Activated naive CD8-positive, alpha-beta T cell (primary cell): ENCODE measurements around the gene PI4KA.

Experiments
- H3K27ac Mint-ChIP-seq: one replicate; pipeline ENCODE4 v1.8.0; 2021; ENCODE audit warnings: mixed read lengths
- H3K27me3 Mint-ChIP-seq: one replicate; pipeline ENCODE4 v1.8.0; 2021; ENCODE audit warnings: mixed read lengths
- H3K36me3 Mint-ChIP-seq: one replicate; pipeline ENCODE4 v1.8.0; 2021; ENCODE audit warnings: mixed read lengths
- H3K4me1 Mint-ChIP-seq: one replicate; pipeline ENCODE4 v1.8.0; 2021; ENCODE audit warnings: low read depth, mixed read lengths
- H3K4me3 Mint-ChIP-seq: one replicate; pipeline ENCODE4 v1.8.0; 2021; ENCODE audit warnings: mild to moderate bottlenecking, mixed read lengths
- H3K9me3 Mint-ChIP-seq: one replicate; pipeline ENCODE4 v1.8.0; 2021; ENCODE audit warnings: low read depth, mixed read lengths

PI4KA gene

DNA sequence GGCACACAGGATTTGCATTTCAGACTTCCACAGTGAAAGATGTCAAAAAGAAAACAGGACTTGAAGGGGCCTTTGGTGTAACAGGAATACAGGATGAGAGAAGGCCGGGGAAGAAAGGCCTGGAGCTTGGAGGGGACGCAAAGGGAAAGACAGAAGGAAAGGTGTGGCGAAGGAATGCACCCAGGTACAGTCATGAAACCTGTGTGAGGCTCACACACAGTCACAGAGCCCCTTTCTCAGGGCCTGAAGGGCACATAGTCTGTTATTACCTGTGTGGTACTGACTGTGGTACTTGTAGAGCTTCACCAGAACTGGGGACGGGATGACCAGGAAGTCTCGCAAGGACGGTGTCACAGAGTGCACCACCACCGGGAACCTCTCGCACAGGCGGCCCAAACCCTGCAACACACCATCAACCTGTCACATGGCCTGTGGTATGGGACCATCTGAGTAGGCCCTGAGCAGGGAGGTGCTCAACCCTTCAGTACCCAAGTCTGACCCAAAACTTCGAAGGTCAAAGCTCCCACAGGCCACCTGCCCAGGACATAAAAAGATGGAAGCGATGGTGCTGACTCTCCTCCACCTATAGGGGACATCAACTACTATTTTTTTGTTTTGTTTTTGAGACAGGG is 55.6 kb downstream of the PI4KA start:
- H3K27me3 Mint-ChIP-seq, result no peaks in the 10 kb centered on the region
- no peaks in the 10 kb centered on the region for H3K4me1 Mint-ChIP-seq
- H3K27ac Mint-ChIP-seq, result no peak overlapping the region
- no peak overlapping the region for H3K4me3 Mint-ChIP-seq
- H3K36me3 Mint-ChIP-seq, result peaks cover 20% of the 10 kb centered on the region
- H3K9me3 Mint-ChIP-seq, result no peaks in the 10 kb centered on the region

GRCh38 chr22:20802452-20802851 is 56.2 kb downstream of the PI4KA start:
- Mint-ChIP-seq H3K36me3 (peaks cover 21% of the 10 kb centered on the region), H3K27ac (no peak overlapping the region), H3K4me3 (no peak overlapping the region), H3K27me3 (no peaks in the 10 kb centered on the region), H3K9me3 (no peaks in the 10 kb centered on the region), H3K4me1 (no peaks in the 10 kb centered on the region)

DNA sequence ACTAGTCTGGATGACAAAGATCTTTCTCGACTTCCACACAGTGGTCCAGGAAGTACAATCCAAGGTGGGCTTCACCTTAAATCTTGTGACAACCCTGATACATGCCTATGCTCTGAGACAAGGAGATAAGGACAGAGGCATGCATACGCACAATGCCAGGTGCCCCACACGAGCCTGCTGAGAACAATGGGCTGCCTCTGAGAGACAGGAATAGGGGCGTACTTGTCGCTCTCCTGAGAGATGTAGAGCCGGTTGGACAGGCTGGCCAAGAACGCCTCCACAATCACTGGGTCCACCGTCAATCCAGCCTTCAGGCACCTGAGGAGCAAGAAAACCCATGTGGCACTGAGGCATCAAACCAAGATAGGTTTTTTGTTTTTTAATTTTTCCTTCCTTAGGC is 59.2 kb downstream of the PI4KA start:
- no peak overlapping the region for H3K27ac Mint-ChIP-seq
- H3K9me3 Mint-ChIP-seq, result no peaks in the 10 kb centered on the region
- H3K4me1 Mint-ChIP-seq, result no peaks in the 10 kb centered on the region
- no peak overlapping the region for H3K4me3 Mint-ChIP-seq
- no peaks in the 10 kb centered on the region for H3K27me3 Mint-ChIP-seq
- H3K36me3 Mint-ChIP-seq, result peaks cover 22% of the 10 kb centered on the region

DNA sequence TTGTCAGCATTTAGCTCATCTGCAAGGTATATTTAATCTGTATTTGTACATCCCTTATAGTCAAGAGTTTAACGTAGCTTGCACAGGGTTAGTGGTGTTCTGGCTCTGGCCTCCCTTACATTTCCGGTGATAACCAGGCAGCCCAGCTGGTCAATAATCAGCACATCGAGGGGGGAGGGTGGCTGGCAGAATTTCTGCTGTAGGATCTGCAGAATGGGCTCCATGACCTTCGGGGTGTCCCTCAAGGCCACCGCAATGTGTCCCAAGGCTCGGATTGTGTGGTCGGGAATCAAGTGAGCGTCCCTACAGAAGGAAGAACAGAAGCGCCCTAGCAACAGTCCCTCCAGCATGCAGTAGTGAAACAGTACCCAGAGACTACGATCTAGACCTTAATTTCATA is 59.6 kb downstream of the PI4KA start:
- no peak overlapping the region for H3K4me3 Mint-ChIP-seq
- H3K36me3 Mint-ChIP-seq, result peaks cover 18% of the 10 kb centered on the region
- no peak overlapping the region for H3K27ac Mint-ChIP-seq
- H3K4me1 Mint-ChIP-seq, result no peaks in the 10 kb centered on the region
- no peaks in the 10 kb centered on the region for H3K9me3 Mint-ChIP-seq
- no peaks in the 10 kb centered on the region for H3K27me3 Mint-ChIP-seq

- Mint-ChIP-seq H3K4me1 (no peaks in the 10 kb centered on the region), H3K9me3 (no peaks in the 10 kb centered on the region), H3K4me3 (no peak overlapping the region), H3K27me3 (no peaks in the 10 kb centered on the region), H3K36me3 (peaks cover 18% of the 10 kb centered on the region), H3K27ac (no peak overlapping the region)
These were observed 60.4 kb downstream of the PI4KA start for GRCh38 chr22:20798218-20798617.

DNA sequence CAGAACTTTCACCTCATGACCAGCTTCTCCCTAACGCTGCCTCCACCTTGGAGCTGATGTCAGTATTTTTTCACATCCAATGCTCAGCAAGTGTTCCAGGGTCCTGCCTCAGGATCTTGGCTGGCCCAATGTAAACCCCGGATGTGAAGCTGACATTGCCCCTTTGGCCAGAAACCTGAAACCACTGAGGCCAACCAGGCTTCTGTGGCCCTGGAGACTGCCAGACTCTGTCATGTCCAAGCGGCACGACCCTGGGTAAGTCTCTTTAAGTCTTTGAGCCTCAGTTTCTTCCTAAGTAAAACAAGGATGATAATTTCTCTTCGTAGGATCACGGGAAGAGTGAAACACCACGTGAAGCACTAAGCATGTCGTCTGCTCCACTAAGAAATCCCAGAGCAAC is 61.9 kb downstream of the PI4KA start:
- H3K27me3 Mint-ChIP-seq, result no peaks in the 10 kb centered on the region
- H3K4me3 Mint-ChIP-seq, result no peak overlapping the region
- no peaks in the 10 kb centered on the region for H3K4me1 Mint-ChIP-seq
- H3K27ac Mint-ChIP-seq, result no peak overlapping the region
- H3K9me3 Mint-ChIP-seq, result no peaks in the 10 kb centered on the region
- H3K36me3 Mint-ChIP-seq, result peaks cover 15% of the 10 kb centered on the region

DNA sequence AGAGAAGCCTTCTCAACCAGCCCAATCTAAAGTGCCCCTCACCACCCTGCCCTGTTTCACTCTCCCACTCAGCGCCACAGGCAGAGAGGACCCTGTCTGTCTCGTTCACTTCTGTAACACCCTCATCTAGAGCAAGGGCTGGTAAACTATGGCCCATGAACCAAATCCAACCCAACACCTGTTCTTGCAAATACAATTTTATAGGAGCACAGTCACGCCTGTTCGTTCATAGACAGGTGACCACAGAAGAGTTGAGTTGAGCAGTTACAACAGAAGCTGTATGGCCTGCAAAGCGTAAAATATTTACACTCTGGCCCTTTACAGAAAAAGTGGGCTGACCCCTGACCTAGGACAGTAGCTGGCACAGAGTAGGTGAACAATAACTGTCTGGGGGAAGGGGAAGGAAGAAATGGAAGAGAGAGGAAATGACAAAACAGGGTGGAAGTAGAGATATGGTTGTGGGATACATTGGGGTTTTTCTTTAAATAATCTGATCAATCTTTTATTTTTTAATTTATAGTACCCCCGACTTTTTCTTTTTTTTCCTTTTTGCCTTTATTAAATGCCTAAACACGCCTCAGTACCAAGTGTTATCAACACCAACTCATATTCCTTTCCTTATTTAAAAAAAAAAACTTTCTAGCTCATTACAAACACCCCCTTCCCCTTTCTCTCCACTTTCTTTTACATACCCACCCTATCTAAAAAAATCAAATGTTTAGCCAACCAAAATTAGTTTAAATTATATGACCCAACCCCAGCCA is 63.8 kb downstream of the PI4KA start:
- H3K9me3 Mint-ChIP-seq, result no peaks in the 10 kb centered on the region
- no peak overlapping the region for H3K4me3 Mint-ChIP-seq
- H3K36me3 Mint-ChIP-seq, result peaks cover 19% of the 10 kb centered on the region
- no peaks in the 10 kb centered on the region for H3K4me1 Mint-ChIP-seq
- no peak overlapping the region for H3K27ac Mint-ChIP-seq
- H3K27me3 Mint-ChIP-seq, result no peaks in the 10 kb centered on the region

DNA sequence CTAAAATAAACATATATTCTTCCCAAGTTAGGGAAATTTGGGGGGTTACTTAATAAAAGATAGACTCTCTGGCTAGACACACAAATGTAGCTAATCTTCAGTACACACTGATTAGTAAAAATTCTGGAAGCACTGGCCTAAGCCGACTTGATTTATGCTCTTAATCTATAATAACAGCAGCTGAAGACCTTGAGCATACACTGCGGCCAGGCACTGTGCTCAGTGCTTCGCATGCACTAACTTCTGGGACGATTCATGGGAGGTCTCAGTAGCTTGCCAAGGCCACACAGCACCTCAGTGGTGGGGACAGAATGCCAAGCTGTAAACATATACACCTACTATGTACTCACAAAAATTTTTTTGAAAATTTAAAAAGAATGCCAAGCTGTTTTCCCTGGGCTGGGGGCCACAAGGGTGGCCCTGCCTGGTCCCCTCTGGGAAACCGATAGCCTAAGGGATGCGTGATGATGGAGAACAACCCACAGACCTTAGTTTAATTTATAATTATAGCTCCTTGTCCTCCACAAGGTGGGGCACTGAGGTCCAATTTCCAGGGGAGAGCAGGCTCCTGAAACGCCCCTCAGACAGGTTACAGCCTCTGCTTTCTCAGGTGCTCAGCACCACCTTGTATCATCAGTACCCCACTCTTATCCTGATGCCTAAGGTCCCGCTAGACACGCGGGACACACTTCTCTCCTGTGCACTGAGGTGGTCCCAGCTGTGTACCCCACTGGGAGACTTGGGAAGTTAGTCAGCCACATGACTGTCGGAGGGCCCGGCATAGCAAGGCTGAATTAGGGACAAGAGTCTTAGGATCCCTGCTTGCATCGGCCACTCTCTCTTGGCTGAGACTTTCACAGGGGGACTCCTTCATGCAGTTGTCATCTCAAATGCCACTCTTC is 64.6 kb downstream of the PI4KA start:
- Mint-ChIP-seq H3K4me3 (no peak overlapping the region), H3K9me3 (no peaks in the 10 kb centered on the region), H3K27me3 (no peaks in the 10 kb centered on the region), H3K4me1 (no peaks in the 10 kb centered on the region), H3K27ac (no peak overlapping the region), H3K36me3 (peaks cover 19% of the 10 kb centered on the region)

DNA sequence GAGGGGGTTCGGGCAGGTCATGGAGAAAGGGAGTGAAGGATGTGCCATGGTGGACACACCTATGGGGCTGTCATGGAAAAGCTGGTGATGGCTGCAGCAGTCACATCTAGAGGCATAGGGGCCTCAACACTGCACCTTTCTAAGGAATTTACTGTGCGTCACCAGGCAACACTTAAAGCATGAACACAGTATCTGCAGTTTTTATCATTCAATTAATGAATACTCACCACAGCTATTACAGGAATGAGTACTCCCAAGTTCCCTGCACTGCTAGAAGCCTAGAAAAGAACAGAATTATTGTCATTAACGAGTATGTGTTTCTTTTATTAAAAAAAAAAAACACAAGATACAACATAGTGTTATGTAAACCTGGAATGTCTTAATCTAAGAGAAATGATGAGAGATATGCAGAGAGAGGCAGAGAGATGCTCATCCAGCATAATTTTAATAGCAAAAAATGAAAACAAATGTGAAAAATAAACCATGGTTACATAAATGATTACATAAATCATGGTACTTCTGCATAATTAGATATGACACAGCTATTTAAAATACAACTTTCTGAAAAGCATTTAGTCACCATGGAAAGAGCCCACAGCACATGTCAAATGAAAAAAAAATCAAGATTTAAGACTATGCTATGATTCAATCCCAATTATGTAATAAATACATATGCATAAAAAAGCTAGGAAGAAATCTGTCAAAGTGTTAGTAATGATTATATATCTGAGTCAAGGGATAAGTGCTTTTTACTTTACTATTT is 65.5 kb downstream of the PI4KA start:
- H3K36me3 Mint-ChIP-seq, result peaks cover 14% of the 10 kb centered on the region
- H3K27me3 Mint-ChIP-seq, result no peaks in the 10 kb centered on the region
- no peak overlapping the region for H3K27ac Mint-ChIP-seq
- no peaks in the 10 kb centered on the region for H3K4me1 Mint-ChIP-seq
- no peaks in the 10 kb centered on the region for H3K9me3 Mint-ChIP-seq
- no peak overlapping the region for H3K4me3 Mint-ChIP-seq

- Mint-ChIP-seq H3K36me3 (peaks cover 12% of the 10 kb centered on the region), H3K9me3 (no peaks in the 10 kb centered on the region), H3K27ac (no peak overlapping the region), H3K27me3 (no peaks in the 10 kb centered on the region), H3K4me1 (no peaks in the 10 kb centered on the region), H3K4me3 (no peak overlapping the region)
These were observed 66.2 kb downstream of the PI4KA start for GRCh38 chr22:20792221-20792965.

DNA sequence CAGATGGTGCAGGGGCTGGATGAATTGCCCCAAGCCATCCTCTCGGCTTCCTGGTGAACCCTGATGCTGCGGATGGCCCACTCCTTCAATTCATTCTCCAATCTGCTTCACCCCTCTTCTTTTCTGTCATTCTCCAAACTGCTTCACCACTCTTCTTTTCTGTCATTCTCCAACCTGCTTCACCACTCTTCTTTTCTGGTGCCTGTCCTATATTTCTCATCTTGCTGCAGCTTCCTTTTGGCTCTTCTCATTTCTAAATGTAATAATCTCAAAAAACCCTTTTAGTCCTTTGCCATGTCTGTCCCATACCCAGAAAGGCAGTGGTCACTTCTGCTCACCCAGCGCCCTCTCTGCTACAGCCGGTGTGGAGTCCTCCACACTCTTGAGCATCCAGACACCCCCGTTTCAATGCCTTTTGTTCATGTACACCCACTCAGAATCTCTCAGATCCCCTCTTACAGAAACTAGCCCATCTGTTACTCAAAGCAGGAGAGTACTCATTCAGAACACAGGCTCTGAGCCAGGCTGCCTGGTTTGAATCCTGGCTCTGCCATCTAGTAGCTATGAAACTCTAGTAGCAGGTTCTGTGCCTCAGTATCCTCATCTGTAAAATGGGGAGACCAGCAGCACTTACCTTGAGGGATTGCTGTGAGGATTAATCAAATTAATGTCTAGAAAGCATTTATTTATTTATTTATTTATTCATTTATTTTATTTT is 69.8 kb downstream of the PI4KA start:
- H3K4me1 Mint-ChIP-seq, result no peaks in the 10 kb centered on the region
- H3K36me3 Mint-ChIP-seq, result peaks cover 6% of the 10 kb centered on the region
- no peaks in the 10 kb centered on the region for H3K9me3 Mint-ChIP-seq
- no peak overlapping the region for H3K4me3 Mint-ChIP-seq
- peak overlapping the region; percentile 51 for H3K27ac Mint-ChIP-seq
- H3K27me3 Mint-ChIP-seq, result no peaks in the 10 kb centered on the region

- H3K27ac Mint-ChIP-seq, result no peak overlapping the region
- H3K9me3 Mint-ChIP-seq, result no peaks in the 10 kb centered on the region
- H3K36me3 Mint-ChIP-seq, result peaks cover 6% of the 10 kb centered on the region
- no peaks in the 10 kb centered on the region for H3K4me1 Mint-ChIP-seq
- H3K4me3 Mint-ChIP-seq, result no peak overlapping the region
- H3K27me3 Mint-ChIP-seq, result no peaks in the 10 kb centered on the region
These were observed 70.6 kb downstream of the PI4KA start for GRCh38 chr22:20787746-20788626.

DNA sequence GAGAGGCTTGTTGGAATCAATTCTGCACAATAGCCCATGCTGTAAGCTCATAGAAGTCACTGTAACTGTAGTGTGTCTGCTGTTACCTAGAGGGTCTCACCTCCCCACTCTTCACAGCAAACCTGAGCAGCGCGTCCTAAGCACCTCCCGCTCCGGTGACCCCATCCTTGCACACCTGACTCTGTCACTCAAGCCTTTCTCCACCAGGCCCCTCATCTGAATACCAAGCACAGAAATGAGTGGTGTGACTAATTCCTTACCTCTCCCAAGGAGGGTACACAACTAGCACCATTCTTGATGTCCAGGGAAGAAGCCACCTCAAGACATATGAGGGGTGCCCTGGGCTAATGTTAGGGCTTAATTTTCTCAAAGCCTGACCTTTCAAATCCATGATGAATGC is 71.4 kb downstream of the PI4KA start:
- Mint-ChIP-seq H3K4me1 (no peaks in the 10 kb centered on the region), H3K4me3 (no peak overlapping the region), H3K36me3 (peaks cover 6% of the 10 kb centered on the region), H3K27me3 (no peaks in the 10 kb centered on the region), H3K27ac (no peak overlapping the region), H3K9me3 (no peaks in the 10 kb centered on the region)
